ENCODE measurements around the gene NUTM2A.
"Not testable (repeated sequence)": the region's sequence is repeated elsewhere in the genome, so short reads cannot be mapped to it uniquely, and the experiment has no call there.

NUTM2A gene, protein sequence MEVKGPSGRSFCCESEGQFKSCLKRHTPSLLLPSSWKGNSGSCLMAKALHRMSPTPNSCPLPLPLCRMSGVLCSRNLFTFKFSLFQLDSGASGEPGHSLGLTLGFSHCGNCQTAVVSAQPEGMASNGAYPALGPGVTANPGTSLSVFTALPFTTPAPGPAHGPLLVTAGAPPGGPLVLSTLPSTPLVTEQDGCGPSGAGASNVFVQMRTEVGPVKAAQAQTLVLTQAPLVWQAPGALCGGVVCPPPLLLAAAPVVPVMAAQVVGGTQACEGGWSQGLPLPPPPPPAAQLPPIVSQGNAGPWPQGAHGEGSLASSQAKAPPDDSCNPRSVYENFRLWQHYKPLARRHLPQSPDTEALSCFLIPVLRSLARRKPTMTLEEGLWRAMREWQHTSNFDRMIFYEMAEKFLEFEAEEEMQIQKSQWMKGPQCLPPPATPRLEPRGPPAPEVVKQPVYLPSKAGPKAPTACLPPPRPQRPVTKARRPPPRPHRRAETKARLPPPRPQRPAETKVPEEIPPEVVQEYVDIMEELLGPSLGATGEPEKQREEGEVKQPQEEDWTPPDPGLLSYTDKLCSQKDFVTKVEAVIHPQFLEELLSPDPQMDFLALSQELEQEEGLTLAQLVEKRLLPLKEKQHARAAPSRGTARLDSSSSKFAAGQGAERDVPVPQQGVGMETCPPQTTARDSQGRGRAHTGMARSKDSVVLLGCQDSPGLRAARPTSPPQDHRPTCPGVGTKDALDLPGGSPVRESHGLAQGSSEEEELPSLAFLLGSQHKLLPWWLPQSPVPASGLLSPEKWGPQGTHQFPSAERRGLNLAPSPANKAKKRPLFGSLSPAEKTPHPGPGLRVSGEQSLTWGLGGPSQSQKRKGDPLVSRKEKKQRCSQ

DNA sequence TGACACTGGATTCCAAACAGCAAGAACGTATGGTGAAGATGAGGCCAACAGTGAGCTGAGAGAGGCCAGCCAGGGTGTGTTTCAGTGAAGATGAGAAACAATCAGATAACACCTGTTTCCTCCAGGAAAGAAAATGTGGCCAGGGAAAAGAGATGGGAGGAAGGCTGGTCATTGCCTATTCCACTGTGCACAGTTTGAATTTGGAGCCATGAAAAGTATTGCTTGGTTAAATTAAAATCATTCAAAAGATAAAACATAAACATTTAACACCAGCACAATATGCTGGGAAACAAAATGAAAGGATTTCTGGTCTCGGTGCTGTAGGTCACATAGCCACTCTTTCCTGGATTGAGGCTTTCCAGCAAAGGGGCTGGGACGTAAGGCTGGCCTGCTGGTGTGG is at the start of gene NUTM2A:
Gene NUTM2A, plus strand, starts transcription at position 301 of the 400 bp plus-strand sequence. CDS start 383 bp downstream, outside the sequence.
- H3K27me3 Mint-ChIP-seq, H3K27ac Mint-ChIP-seq, CTCF ChIA-PET, H3K4me1 Mint-ChIP-seq, DNase-seq, H3K9me3 Mint-ChIP-seq, H3K36me3 Mint-ChIP-seq, H3K4me3 Mint-ChIP-seq: not testable (repeated sequence)

DNA sequence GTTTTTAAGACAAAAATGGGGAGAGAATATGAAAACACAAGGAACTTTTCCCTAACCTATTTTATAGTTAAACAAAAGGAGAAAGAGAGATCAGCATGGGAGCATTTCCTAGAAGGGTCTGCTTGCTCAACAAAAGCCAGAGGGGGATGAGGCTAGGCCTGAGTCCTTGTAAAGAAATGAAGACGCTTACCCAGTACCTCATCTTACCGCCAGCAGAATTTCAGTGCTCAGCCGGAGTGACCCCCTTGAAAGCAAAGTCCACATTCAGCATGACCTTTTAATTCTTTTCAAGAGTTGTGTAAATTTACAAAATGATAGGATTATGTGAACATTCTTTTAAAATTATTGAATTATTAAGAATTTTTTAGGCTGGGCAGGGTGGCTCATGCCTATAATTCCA is 47.7 kb upstream of the NUTM2A start:
- peaks cover 13% of the 10 kb centered on the region for H3K36me3 Mint-ChIP-seq
- DNase-seq, CTCF ChIA-PET, H3K4me3 Mint-ChIP-seq, H3K9me3 Mint-ChIP-seq, H3K27ac Mint-ChIP-seq, H3K4me1 Mint-ChIP-seq, H3K27me3 Mint-ChIP-seq: not testable (repeated sequence)

DNA sequence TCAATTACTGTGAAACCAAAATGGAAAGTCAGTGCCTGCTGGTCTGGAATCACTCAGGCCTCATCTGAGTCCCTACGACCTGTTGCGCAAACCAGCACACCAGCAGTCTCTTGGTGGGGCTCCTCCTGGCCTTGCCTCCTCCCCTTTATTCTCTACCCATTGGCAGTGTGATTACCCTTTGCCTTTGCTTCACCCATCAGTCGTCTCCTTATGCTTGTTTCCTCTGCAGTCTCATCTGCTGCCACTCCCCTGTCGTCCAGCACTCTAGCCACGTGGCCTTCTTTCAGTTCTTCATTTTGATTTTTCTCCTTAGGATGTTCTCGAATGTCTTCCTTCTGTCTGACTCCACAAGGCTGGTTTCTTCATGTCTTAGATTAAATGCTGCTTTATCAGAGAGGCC is 40.8 kb upstream of the NUTM2A start:
- H3K9me3 Mint-ChIP-seq, result peaks cover 12% of the 10 kb centered on the region
- H3K4me1 Mint-ChIP-seq, CTCF ChIA-PET, H3K27ac Mint-ChIP-seq, H3K4me3 Mint-ChIP-seq, DNase-seq, H3K27me3 Mint-ChIP-seq: not testable (repeated sequence)
- H3K36me3 Mint-ChIP-seq, result peaks cover 44% of the 10 kb centered on the region

DNA sequence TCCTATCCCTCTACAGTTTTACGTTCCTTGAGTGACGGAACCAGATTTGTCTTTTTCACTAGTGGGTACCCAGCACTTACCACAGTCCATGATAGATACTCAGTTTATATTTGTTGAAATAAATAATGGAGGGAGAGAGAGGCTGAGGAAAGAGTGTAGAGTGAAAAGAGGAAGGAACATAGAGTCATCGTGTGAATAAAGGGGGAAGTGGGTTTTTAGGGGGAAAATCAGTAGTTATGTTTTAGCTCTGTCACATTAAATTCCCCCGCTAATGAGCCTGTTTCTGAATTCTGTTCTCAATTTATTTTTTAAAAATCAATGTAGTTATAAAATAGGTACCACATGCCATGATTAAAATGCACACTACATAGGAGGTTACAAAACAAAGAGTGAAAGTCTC is 39.2 kb upstream of the NUTM2A start:
- peaks cover 43% of the 10 kb centered on the region for H3K36me3 Mint-ChIP-seq
- H3K27ac Mint-ChIP-seq, H3K27me3 Mint-ChIP-seq, DNase-seq, H3K4me1 Mint-ChIP-seq, H3K4me3 Mint-ChIP-seq, CTCF ChIA-PET: not testable (repeated sequence)
- H3K9me3 Mint-ChIP-seq, result peaks cover 12% of the 10 kb centered on the region

DNA sequence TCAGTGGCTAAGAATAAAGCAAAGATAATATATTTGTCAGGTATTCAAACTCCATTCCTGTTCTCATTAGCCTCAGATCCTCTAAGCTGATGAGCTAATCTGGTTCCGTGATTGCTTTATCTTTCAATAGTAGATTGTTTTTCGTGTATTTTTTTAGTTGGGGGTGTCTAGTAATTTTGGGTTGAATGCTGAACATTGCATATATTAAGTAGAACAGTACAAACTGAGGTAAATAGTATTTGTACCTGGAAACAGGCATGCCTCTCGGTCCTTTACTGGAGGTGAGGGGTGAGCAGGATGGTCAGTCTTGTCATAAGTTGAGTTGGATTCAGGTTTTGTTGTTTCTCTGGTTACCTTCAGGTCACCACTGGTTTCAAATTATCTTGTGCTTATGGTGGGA is 37.7 kb upstream of the NUTM2A start:
- DNase-seq, H3K27ac Mint-ChIP-seq, CTCF ChIA-PET, H3K27me3 Mint-ChIP-seq, H3K4me3 Mint-ChIP-seq, H3K4me1 Mint-ChIP-seq: not testable (repeated sequence)
- peaks cover 12% of the 10 kb centered on the region for H3K9me3 Mint-ChIP-seq
- H3K36me3 Mint-ChIP-seq, result peaks cover 46% of the 10 kb centered on the region

DNA sequence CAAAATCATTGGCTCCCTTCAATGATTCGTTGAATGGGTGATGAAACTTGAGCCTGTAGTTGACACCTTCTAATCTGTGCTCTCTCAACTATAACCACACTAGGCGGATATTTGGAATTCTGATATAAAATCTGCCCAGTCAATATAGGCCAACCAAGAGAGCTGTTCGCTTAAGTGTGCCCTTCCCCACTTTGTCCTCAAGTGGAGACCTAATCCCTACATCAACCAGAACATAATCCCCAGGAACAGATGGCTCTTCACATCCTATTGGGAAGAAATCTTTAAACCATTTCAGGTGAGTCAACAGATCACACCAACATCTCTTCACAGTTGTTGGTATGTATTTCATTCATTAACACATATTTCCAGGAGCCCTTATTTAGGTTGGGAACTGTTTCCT is 33.4 kb upstream of the NUTM2A start:
- CTCF ChIA-PET, H3K4me1 Mint-ChIP-seq, H3K27ac Mint-ChIP-seq, H3K4me3 Mint-ChIP-seq, H3K27me3 Mint-ChIP-seq, DNase-seq, H3K9me3 Mint-ChIP-seq: not testable (repeated sequence)
- H3K36me3 Mint-ChIP-seq, result peaks cover 29% of the 10 kb centered on the region

DNA sequence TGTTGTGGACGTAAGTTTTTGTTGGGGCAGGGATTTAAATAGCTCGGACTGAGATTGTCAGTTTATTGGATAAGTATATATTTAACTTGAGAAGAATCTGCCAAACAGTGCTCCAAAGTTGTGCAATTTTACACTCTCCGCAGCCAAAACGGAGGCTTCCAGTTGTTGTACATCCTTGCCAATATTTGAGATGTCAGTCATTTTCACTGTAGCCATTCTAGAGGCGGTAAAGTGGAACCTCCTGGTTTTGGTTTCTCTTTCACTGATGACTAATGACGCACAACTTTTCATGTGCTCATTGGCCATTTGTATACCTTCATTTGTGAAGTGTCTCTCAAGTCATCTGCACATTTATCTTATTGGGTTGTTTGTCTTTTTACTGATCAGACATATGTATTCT is 24.3 kb upstream of the NUTM2A start:
- peak overlapping the region; percentile 58 for H3K27ac Mint-ChIP-seq
- not testable (repeated sequence) for DNase-seq

DNA sequence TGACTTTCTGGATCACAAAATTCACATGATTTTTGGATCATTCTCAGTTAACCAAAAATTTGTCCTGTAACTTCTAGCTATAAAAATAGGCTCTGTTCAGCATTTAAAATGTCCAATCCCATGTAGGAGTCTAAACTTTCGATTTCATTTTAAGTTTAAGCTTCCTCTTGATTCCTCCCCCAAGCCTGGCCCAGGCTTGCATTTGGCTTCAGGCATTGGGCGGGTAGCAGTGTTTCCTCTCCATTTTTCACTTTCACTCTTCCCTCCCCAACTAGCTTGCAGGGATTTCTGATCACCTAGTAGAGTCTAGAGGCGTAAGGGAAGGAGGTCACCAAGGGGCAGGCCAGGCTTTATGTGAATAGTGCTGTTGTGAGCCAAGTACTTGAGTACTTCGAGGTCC is 20.4 kb upstream of the NUTM2A start:
- not testable (repeated sequence) for H3K36me3 Mint-ChIP-seq, H3K9me3 Mint-ChIP-seq, H3K27ac Mint-ChIP-seq, H3K27me3 Mint-ChIP-seq
- Mint-ChIP-seq H3K4me1 (peaks cover 14% of the 10 kb centered on the region), H3K4me3 (peak overlapping the region; percentile 23)
- CTCF ChIA-PET, result interaction anchor here (1.2 kb wide), 1 partner anchor 300 kb away, joined by 4 read pairs; the partner anchor contains the start of gene MINPP1
- peak; percentile 48 for DNase-seq

More for the DNA sequence above, 24.3 kb upstream of the NUTM2A start:
- H3K27me3 Mint-ChIP-seq, H3K9me3 Mint-ChIP-seq, H3K36me3 Mint-ChIP-seq, CTCF ChIA-PET, H3K4me3 Mint-ChIP-seq: not testable (repeated sequence)
- peaks cover 14% of the 10 kb centered on the region for H3K4me1 Mint-ChIP-seq

DNA sequence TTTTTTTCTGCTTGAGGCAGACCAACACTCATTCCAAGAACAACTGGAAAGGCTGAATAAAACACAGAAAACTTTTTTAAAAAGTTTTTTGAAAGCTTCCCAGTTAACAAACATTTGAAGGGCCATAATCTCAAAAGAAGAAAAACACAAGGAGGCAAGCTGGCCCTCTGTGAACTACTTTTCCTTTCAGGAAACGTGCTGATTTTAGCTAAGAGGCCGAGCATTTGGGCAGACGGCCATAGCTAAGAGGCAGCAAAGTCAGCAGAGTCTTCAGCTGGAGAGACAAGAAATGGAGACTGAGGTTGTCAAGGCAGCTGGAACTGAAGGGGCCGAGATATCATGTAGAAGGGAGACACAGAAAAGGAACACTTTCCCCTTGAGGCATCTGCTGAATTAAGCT is 18.3 kb upstream of the NUTM2A start:
- H3K27ac Mint-ChIP-seq, CTCF ChIA-PET, H3K4me1 Mint-ChIP-seq: not testable (repeated sequence)

DNA sequence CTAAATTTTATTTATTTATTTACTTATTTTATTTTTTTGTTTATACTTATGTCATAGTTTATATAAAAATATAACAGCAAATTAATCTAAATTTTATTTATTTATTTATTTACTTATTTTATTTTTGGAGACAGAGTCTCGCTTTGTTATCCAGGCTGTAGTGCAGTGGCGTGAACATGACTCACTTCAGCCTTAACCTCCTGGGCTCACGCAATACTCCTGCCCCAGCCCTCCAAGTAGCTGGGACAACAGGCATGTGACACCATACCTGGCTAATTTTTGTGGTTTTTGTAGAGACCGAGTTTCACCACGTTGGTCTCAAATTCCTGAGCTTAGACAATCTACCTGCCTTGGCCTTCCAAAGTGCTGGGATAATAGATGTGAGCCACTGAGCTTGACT is 14.9 kb upstream of the NUTM2A start:
- H3K9me3 Mint-ChIP-seq, H3K27ac Mint-ChIP-seq, DNase-seq, H3K36me3 Mint-ChIP-seq, H3K4me3 Mint-ChIP-seq, H3K27me3 Mint-ChIP-seq, CTCF ChIA-PET: not testable (repeated sequence)
- H3K4me1 Mint-ChIP-seq, result peaks cover 13% of the 10 kb centered on the region

More for the DNA sequence above, 18.3 kb upstream of the NUTM2A start:
- not testable (repeated sequence) for DNase-seq, H3K27me3 Mint-ChIP-seq, H3K36me3 Mint-ChIP-seq, H3K4me3 Mint-ChIP-seq, H3K9me3 Mint-ChIP-seq

DNA sequence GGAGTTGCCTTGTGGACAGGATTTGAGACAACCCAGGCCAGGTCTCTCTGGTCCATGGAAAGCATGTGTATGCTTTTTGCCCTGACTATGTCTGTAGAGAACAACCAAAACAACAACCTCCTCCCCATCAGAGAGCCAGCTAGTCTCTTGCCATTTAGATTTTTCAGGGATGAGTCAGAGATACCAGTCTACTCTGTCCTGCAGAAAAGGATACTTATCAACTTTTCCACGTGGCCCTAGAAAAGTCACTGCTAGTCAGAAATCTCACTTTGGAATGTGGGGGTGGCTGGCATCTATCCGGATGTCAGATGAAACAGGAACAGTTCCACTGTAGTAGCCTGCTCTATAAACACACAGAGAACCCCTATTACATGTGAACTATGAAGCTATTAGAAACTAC is 13.4 kb upstream of the NUTM2A start:
- Mint-ChIP-seq H3K4me1 (peaks cover 13% of the 10 kb centered on the region), H3K27ac (peak overlapping the region; percentile 42)
- H3K9me3 Mint-ChIP-seq, DNase-seq, H3K36me3 Mint-ChIP-seq, H3K4me3 Mint-ChIP-seq, CTCF ChIA-PET, H3K27me3 Mint-ChIP-seq: not testable (repeated sequence)

DNA sequence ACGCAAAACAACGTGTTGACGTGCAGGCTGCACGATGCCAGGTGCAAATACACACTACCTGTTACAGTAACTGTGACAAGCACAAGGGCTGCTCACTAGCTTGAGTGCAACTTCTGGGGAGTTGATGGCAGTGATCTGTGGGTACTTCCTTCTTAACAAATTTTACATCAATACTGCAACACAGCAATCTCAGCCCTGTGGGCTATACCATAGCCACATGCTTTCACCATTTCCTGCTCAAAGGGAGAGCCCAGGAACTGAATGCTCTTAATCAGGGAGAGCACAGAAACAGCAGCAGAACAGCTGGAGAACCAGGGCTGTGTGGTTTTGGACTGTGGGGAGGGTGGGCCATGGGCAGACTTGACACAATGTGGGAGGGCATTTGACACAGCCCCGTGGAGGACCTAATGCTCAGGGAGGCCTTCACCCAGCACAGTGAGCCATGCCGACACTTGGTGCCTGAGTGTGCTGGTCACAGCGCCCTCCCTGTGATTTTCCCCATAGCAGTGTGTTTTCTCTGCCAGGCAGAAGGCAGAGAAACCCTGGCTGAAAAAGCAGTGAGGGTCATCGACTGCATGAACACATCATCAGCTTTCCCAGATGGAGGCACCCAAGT is 12.0 kb upstream of the NUTM2A start:
- H3K9me3 Mint-ChIP-seq, H3K4me3 Mint-ChIP-seq, H3K27ac Mint-ChIP-seq, H3K27me3 Mint-ChIP-seq, DNase-seq, CTCF ChIA-PET, H3K36me3 Mint-ChIP-seq: not testable (repeated sequence)
- peaks cover 13% of the 10 kb centered on the region for H3K4me1 Mint-ChIP-seq

DNA sequence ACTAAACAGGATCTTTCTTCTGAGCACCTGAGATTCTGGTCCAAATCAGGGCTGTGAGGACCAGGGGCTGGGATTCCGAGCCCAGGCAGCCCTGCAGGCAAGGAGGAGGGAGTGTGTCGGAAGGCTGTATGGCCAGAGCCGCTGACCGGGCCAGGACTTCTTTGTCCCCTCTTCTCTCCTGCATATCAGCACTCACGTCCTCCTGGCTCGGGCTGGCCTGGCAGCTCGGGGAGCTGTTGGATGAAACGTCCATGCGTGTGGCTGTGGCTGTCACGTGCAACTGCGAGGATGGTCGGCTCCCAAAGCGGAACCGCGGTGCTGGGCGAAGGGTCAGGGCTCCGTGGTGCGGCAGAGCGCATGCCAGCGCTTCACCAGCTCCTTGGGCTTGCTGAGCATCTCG is 11.4 kb upstream of the NUTM2A start:
- H3K27ac Mint-ChIP-seq, DNase-seq, H3K36me3 Mint-ChIP-seq, H3K9me3 Mint-ChIP-seq, H3K27me3 Mint-ChIP-seq, CTCF ChIA-PET, H3K4me3 Mint-ChIP-seq: not testable (repeated sequence)
- H3K4me1 Mint-ChIP-seq, result peaks cover 18% of the 10 kb centered on the region

DNA sequence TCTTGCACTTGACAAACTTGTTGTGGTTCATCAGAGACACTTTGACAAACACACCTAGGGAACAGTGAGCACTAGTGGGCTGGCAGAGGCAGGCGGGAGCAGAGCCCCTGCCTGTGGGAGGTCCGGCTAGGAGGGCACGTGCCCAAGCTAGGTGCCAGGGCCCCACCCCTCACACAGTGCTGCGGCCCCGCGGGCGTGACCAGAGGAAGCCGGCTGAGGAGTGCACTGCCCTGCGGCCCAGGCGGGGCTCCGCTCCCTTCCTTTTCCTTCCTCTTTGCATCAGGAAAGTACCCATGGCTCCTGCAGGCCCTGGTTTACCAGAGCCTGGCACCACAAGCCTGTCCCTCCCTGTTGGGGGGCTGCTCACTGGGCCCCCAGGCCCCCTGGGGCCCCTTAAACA is 9.1 kb upstream of the NUTM2A start:
- H3K27me3 Mint-ChIP-seq, H3K36me3 Mint-ChIP-seq, DNase-seq, CTCF ChIA-PET, H3K4me3 Mint-ChIP-seq, H3K9me3 Mint-ChIP-seq: not testable (repeated sequence)
- Mint-ChIP-seq H3K27ac (peak overlapping the region; percentile 56), H3K4me1 (peaks cover 19% of the 10 kb centered on the region)

Data from activated naive CD4-positive, alpha-beta T cell treated with anti-CD3 and anti-CD28 coated beads, Interleukin-2, amount 10 ng/mL, durations not matched to agents 7 days and 5 days (primary cell).